ENCODE results near the gene MEF2A. TPM values are rescaled to one million over a fixed set of nuclear protein-coding genes. Genes with fewer than 3 reads are reported as not detected.

Gene MEF2A
- total RNA-seq, 1 experiment from 2014 or later: 30.7 TPM

DNA sequence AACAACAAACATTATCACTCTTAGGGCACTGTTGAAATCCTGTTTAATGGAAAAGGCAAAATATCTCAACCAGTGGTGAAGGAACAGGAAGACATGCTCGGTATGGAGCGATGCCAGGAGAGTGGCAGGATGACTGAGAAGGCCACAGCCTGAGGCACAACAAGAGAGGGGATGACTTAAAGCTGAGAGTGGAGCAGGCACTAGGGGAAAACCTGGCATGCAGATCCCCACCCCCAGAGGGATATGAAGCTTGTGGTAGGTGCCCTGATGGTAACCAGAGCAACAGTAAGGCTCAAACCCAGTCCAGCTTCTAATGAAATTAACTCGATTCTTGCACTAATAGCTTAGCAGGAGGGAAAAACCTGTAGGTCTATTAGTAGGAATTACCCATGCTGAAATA, 127.0 kb downstream of the MEF2A start (continued):
- no peak for TF ChIP-seq TCF7 (CRISPR knock-in tag; IDR thresholded peaks at IDR 0.05; ENCODE audit: low read depth)
- no peak for TF ChIP-seq GABPB1 (CRISPR knock-in tag; IDR thresholded peaks at IDR 0.05)
- TF ChIP-seq, protein P1, sequence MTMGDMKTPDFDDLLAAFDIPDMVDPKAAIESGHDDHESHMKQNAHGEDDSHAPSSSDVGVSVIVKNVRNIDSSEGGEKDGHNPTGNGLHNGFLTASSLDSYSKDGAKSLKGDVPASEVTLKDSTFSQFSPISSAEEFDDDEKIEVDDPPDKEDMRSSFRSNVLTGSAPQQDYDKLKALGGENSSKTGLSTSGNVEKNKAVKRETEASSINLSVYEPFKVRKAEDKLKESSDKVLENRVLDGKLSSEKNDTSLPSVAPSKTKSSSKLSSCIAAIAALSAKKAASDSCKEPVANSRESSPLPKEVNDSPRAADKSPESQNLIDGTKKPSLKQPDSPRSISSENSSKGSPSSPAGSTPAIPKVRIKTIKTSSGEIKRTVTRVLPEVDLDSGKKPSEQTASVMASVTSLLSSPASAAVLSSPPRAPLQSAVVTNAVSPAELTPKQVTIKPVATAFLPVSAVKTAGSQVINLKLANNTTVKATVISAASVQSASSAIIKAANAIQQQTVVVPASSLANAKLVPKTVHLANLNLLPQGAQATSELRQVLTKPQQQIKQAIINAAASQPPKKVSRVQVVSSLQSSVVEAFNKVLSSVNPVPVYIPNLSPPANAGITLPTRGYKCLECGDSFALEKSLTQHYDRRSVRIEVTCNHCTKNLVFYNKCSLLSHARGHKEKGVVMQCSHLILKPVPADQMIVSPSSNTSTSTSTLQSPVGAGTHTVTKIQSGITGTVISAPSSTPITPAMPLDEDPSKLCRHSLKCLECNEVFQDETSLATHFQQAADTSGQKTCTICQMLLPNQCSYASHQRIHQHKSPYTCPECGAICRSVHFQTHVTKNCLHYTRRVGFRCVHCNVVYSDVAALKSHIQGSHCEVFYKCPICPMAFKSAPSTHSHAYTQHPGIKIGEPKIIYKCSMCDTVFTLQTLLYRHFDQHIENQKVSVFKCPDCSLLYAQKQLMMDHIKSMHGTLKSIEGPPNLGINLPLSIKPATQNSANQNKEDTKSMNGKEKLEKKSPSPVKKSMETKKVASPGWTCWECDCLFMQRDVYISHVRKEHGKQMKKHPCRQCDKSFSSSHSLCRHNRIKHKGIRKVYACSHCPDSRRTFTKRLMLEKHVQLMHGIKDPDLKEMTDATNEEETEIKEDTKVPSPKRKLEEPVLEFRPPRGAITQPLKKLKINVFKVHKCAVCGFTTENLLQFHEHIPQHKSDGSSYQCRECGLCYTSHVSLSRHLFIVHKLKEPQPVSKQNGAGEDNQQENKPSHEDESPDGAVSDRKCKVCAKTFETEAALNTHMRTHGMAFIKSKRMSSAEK (CRISPR knock-in tag; IDR thresholded peaks at IDR 0.05; ENCODE audit: borderline replicate concordance): no peak
- TF ChIP-seq, protein P2, sequence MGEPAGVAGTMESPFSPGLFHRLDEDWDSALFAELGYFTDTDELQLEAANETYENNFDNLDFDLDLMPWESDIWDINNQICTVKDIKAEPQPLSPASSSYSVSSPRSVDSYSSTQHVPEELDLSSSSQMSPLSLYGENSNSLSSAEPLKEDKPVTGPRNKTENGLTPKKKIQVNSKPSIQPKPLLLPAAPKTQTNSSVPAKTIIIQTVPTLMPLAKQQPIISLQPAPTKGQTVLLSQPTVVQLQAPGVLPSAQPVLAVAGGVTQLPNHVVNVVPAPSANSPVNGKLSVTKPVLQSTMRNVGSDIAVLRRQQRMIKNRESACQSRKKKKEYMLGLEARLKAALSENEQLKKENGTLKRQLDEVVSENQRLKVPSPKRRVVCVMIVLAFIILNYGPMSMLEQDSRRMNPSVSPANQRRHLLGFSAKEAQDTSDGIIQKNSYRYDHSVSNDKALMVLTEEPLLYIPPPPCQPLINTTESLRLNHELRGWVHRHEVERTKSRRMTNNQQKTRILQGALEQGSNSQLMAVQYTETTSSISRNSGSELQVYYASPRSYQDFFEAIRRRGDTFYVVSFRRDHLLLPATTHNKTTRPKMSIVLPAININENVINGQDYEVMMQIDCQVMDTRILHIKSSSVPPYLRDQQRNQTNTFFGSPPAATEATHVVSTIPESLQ (CRISPR knock-in tag; IDR thresholded peaks at IDR 0.05): no peak
- TF ChIP-seq ZNF396 (CRISPR knock-in tag; IDR thresholded peaks at IDR 0.05; ENCODE audit: borderline replicate concordance): no peak
- TF ChIP-seq, protein P3, sequence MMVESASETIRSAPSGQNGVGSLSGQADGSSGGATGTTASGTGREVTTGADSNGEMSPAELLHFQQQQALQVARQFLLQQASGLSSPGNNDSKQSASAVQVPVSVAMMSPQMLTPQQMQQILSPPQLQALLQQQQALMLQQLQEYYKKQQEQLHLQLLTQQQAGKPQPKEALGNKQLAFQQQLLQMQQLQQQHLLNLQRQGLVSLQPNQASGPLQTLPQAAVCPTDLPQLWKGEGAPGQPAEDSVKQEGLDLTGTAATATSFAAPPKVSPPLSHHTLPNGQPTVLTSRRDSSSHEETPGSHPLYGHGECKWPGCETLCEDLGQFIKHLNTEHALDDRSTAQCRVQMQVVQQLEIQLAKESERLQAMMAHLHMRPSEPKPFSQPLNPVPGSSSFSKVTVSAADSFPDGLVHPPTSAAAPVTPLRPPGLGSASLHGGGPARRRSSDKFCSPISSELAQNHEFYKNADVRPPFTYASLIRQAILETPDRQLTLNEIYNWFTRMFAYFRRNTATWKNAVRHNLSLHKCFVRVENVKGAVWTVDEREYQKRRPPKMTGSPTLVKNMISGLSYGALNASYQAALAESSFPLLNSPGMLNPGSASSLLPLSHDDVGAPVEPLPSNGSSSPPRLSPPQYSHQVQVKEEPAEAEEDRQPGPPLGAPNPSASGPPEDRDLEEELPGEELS (CRISPR knock-in tag; IDR thresholded peaks at IDR 0.05): no peak
- TF ChIP-seq, protein P4, sequence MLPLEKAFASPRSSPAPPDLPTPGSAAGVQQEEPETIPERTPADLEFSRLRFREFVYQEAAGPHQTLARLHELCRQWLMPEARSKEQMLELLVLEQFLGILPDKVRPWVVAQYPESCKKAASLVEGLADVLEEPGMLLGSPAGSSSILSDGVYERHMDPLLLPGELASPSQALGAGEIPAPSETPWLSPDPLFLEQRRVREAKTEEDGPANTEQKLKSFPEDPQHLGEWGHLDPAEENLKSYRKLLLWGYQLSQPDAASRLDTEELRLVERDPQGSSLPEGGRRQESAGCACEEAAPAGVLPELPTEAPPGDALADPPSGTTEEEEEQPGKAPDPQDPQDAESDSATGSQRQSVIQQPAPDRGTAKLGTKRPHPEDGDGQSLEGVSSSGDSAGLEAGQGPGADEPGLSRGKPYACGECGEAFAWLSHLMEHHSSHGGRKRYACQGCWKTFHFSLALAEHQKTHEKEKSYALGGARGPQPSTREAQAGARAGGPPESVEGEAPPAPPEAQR (CRISPR knock-in tag; IDR thresholded peaks at IDR 0.05): no peak
- TF ChIP-seq, protein P5, sequence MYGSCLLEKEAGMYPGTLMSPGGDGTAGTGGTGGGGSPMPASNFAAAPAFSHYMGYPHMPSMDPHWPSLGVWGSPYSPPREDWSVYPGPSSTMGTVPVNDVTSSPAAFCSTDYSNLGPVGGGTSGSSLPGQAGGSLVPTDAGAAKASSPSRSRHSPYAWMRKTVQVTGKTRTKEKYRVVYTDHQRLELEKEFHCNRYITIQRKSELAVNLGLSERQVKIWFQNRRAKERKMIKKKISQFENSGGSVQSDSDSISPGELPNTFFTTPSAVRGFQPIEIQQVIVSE (CRISPR knock-in tag; IDR thresholded peaks at IDR 0.05; ENCODE audit: borderline replicate concordance): no peak
- TF ChIP-seq RORB (CRISPR knock-in tag; IDR thresholded peaks at IDR 0.05): no peak
- no peak for TF ChIP-seq ZNF671 (CRISPR knock-in tag; IDR thresholded peaks at IDR 0.05)

DNA sequence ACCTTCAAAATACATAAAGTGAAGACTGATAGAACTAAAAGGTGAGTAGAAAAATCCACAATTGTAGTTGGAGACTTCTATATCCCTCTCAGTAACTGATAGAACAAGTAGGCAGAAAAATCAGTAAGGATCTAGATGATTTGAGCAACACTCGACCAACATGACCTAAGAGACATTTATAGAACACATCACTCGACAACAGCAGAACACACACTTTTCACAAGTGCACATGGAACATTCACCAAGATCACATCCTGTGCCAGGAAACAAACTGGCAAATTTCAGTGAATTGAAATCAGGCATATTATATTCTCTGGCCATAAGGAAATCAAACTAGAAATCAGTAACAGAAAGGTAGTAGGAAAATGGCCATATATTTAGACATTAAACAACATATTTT, 130.3 kb downstream of the MEF2A start:
- ChIA-PET CTCF (interaction anchor here (1.6 kb wide), 1 partner anchor 8 kb away, joined by 8 read pairs; no protein-coding TSS in a partner anchor), POLR2A (no interaction called here)
- H3K27ac Mint-ChIP-seq: no peak overlapping the region
- no peak overlapping the region for H3K4me3 Mint-ChIP-seq
- peaks cover 14% of the 10 kb centered on the region for H3K36me3 Mint-ChIP-seq
- no peak for ATAC-seq
- no peaks in the 10 kb centered on the region for H3K4me1 Mint-ChIP-seq
- no peaks in the 10 kb centered on the region for H3K9me3 Mint-ChIP-seq
- no peak for DNase-seq (ENCODE audit: low spot score)
- H3K27me3 Mint-ChIP-seq (ENCODE audit: low read depth): no peaks in the 10 kb centered on the region
- TF ChIP-seq ZNF416 (CRISPR knock-in tag; IDR thresholded peaks at IDR 0.05) (no peak), SOX15 (CRISPR knock-in tag; IDR thresholded peaks at IDR 0.05) (no peak), ZNF396 (CRISPR knock-in tag; IDR thresholded peaks at IDR 0.05; ENCODE audit: borderline replicate concordance) (no peak), JAZF1 (CRISPR knock-in tag; IDR thresholded peaks at IDR 0.05) (no peak), ZNF317 (CRISPR knock-in tag; IDR thresholded peaks at IDR 0.05; ENCODE audit: borderline replicate concordance, low read depth) (no peak)
- TF ChIP-seq, protein P6, sequence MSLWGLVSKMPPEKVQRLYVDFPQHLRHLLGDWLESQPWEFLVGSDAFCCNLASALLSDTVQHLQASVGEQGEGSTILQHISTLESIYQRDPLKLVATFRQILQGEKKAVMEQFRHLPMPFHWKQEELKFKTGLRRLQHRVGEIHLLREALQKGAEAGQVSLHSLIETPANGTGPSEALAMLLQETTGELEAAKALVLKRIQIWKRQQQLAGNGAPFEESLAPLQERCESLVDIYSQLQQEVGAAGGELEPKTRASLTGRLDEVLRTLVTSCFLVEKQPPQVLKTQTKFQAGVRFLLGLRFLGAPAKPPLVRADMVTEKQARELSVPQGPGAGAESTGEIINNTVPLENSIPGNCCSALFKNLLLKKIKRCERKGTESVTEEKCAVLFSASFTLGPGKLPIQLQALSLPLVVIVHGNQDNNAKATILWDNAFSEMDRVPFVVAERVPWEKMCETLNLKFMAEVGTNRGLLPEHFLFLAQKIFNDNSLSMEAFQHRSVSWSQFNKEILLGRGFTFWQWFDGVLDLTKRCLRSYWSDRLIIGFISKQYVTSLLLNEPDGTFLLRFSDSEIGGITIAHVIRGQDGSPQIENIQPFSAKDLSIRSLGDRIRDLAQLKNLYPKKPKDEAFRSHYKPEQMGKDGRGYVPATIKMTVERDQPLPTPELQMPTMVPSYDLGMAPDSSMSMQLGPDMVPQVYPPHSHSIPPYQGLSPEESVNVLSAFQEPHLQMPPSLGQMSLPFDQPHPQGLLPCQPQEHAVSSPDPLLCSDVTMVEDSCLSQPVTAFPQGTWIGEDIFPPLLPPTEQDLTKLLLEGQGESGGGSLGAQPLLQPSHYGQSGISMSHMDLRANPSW (CRISPR knock-in tag; conservative IDR thresholded peaks at IDR 0.05; ENCODE audit: low read depth): no peak
- TF ChIP-seq, protein P7, sequence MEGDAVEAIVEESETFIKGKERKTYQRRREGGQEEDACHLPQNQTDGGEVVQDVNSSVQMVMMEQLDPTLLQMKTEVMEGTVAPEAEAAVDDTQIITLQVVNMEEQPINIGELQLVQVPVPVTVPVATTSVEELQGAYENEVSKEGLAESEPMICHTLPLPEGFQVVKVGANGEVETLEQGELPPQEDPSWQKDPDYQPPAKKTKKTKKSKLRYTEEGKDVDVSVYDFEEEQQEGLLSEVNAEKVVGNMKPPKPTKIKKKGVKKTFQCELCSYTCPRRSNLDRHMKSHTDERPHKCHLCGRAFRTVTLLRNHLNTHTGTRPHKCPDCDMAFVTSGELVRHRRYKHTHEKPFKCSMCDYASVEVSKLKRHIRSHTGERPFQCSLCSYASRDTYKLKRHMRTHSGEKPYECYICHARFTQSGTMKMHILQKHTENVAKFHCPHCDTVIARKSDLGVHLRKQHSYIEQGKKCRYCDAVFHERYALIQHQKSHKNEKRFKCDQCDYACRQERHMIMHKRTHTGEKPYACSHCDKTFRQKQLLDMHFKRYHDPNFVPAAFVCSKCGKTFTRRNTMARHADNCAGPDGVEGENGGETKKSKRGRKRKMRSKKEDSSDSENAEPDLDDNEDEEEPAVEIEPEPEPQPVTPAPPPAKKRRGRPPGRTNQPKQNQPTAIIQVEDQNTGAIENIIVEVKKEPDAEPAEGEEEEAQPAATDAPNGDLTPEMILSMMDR (IDR thresholded peaks at IDR 0.05): no peak
- TF ChIP-seq, protein P4 (CRISPR knock-in tag; IDR thresholded peaks at IDR 0.05): no peak
- TF ChIP-seq, protein P8, sequence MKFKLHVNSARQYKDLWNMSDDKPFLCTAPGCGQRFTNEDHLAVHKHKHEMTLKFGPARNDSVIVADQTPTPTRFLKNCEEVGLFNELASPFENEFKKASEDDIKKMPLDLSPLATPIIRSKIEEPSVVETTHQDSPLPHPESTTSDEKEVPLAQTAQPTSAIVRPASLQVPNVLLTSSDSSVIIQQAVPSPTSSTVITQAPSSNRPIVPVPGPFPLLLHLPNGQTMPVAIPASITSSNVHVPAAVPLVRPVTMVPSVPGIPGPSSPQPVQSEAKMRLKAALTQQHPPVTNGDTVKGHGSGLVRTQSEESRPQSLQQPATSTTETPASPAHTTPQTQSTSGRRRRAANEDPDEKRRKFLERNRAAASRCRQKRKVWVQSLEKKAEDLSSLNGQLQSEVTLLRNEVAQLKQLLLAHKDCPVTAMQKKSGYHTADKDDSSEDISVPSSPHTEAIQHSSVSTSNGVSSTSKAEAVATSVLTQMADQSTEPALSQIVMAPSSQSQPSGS (CRISPR knock-in tag; IDR thresholded peaks at IDR 0.05; ENCODE audit: borderline replicate concordance, low read depth): no peak
